ENCODE data around the gene RNASE11. TPM values are rescaled to one million over a fixed set of nuclear protein-coding genes. Genes with fewer than 3 reads are reported as not detected.

The RNASE11 gene
- polyA plus RNA-seq (2011; rRNA removed) (not detected in 2 replicates), polyA minus RNA-seq (2011; rRNA and poly(A)+ RNA removed) (not detected in 2 replicates)

DNA sequence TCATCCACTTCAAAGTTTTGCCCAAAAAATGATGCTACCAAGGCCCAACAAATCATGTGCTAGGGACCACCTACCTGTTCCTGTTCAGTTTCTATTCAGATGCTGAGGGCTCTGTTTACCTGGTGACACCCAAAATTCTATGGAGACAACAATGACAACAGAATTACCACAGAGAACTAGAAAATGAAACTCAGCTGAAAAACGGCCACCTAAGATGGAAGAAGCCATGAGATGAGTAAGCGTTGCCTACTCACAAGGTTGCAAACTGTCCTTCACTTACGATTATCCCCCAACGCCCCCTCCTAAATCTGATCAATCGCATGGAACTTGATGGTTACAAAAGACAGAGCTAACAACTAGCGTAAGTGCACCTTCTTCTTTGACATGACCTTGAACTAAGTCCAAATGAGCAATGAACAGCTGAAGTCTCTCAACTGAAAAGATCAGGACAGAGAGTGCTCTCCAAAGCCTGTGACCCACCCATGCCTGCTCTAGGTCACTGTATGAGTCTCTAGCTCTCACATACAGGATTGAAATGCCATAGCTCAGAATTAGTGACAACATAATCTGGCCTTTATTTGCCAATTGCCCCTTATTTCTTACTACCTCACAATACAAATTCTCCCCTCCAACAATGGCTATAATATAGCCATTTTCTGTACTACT lies at the start of gene RNASE11:
TSS of gene RNASE11 (minus strand) at position 513 of the 666 bp plus-strand sequence.
- Histone ChIP-seq H3K27me3 (ENCODE audit: control insufficient read depth, insufficient read depth, low read length) (peaks cover 6% of the 10 kb centered on the region), H3K9me3 (ENCODE audit: control insufficient read depth, insufficient read depth, low read length) (no peaks in the 10 kb centered on the region), H3K27ac (ENCODE audit: low read depth, low read length) (no peak within 1 kb of the TSS), H3K4me3 (ENCODE audit: low read depth, low read length) (no peak within 1 kb of the TSS)
- ChIA-PET CTCF (interaction anchor here (0.5 to 1.7 kb wide), 3 partner anchors 14 to 238 kb away, joined by 3 to 6 read pairs (median 4); no protein-coding TSS in a partner anchor), POLR2A (no interaction called here)
- DNase-seq (ENCODE audit: low read depth, low spot score), result no peak
- TF ChIP-seq, protein P1, sequence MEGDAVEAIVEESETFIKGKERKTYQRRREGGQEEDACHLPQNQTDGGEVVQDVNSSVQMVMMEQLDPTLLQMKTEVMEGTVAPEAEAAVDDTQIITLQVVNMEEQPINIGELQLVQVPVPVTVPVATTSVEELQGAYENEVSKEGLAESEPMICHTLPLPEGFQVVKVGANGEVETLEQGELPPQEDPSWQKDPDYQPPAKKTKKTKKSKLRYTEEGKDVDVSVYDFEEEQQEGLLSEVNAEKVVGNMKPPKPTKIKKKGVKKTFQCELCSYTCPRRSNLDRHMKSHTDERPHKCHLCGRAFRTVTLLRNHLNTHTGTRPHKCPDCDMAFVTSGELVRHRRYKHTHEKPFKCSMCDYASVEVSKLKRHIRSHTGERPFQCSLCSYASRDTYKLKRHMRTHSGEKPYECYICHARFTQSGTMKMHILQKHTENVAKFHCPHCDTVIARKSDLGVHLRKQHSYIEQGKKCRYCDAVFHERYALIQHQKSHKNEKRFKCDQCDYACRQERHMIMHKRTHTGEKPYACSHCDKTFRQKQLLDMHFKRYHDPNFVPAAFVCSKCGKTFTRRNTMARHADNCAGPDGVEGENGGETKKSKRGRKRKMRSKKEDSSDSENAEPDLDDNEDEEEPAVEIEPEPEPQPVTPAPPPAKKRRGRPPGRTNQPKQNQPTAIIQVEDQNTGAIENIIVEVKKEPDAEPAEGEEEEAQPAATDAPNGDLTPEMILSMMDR (IDR thresholded peaks at IDR 0.05; ENCODE audit: low read depth, low read length), result no peak

DNA sequence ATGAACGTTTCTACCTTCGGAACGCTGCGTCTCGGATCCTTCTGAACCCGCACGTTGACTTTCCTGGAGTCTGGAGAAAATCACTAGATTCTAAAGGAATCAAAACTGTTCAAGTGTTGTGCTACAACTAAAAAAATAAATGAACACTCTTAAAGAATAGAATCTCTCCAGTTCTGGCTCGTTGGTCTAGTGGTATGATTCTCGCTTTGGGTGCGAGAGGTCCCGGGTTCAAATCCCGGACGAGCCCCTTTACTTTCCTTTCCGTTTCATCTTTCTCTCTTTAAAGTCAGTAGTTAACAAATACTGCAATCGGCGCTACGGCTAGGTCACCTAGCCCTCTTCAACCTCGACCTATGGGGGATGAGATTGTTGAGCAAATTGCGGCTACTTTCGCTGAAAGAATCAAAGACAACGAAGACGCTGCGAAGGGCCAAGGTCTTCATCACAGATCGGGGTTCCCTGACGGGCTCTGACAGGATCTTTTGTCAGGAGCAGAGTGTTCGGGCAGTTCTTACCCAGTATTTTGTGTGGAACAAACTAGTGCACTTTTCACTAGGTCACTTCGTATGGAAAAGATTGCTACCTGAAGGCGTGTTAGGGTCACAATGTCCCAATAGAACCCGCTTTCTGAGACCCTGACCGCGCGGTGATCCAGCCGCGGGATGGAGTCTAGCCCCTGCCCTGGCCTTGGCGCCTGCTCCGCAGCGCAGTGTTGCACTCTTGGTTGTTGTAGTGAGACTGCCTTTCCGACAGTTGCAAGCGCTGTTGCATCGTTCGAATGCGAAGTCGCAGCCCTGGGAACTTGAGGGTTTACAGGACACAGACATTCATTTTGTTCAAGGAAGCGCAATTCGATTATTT lies 45.3 kb upstream of the RNASE11 start:
- TF ChIP-seq, protein P1 (IDR thresholded peaks at IDR 0.05; ENCODE audit: low read depth, low read length), result no peak
- Histone ChIP-seq H3K27me3 (ENCODE audit: control insufficient read depth, insufficient read depth, low read length) (peaks cover 7% of the 10 kb centered on the region), H3K4me3 (ENCODE audit: low read depth, low read length) (peak overlapping the region; percentile 51), H3K27ac (ENCODE audit: low read depth, low read length) (no peak overlapping the region), H3K9me3 (ENCODE audit: control insufficient read depth, insufficient read depth, low read length) (peaks cover 2% of the 10 kb centered on the region; the same call in 1 of the 2 replicates)
- CTCF ChIA-PET, result interaction anchor here (1.3 to 2.4 kb wide), 2 partner anchors 58 to 338 kb away, joined by 6 read pairs; no protein-coding TSS in a partner anchor
- POLR2A ChIA-PET, result interaction anchor here (1.1 kb wide), 1 partner anchor 49 kb away, joined by 5 read pairs; no protein-coding TSS in a partner anchor
- peak; percentile 53 for DNase-seq (ENCODE audit: low read depth, low spot score)

DNA sequence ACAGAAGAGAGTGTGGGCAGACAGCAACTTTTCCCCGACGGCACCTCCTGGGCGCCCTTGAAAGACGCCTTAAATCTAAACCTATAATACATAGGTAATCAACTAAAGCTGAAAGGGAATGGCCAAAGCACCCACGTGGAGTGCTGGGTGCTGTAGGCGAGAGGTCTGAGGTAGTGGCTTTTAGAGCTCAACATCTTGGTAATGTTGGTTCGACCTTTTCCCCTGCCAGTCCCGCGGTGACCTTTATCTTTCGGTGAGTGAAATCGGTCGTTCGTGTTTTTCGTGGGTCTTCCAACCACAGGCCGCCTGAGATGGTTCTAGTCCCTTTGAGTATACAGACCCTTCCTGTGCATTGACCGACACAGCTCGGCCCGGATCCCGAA lies 44.6 kb upstream of the RNASE11 start:
- ChIA-PET POLR2A (interaction anchor here (1.1 kb wide), 1 partner anchor 50 kb away, joined by 5 read pairs; no protein-coding TSS in a partner anchor), CTCF (interaction anchor here (1.3 to 2.4 kb wide), 2 partner anchors 58 to 338 kb away, joined by 6 read pairs; no protein-coding TSS in a partner anchor)
- peaks cover 8% of the 10 kb centered on the region for H3K27me3 ChIP-seq (ENCODE audit: control insufficient read depth, insufficient read depth, low read length)
- H3K27ac ChIP-seq (ENCODE audit: low read depth, low read length), result no peak overlapping the region
- peak overlapping the region; percentile 51 for H3K4me3 ChIP-seq (ENCODE audit: low read depth, low read length)
- TF ChIP-seq, protein P1 (IDR thresholded peaks at IDR 0.05; ENCODE audit: low read depth, low read length), result no peak
- peaks cover 2% of the 10 kb centered on the region; the same call in 1 of the 2 replicates for H3K9me3 ChIP-seq (ENCODE audit: control insufficient read depth, insufficient read depth, low read length)
- no peak for DNase-seq (ENCODE audit: low read depth, low spot score)

DNA sequence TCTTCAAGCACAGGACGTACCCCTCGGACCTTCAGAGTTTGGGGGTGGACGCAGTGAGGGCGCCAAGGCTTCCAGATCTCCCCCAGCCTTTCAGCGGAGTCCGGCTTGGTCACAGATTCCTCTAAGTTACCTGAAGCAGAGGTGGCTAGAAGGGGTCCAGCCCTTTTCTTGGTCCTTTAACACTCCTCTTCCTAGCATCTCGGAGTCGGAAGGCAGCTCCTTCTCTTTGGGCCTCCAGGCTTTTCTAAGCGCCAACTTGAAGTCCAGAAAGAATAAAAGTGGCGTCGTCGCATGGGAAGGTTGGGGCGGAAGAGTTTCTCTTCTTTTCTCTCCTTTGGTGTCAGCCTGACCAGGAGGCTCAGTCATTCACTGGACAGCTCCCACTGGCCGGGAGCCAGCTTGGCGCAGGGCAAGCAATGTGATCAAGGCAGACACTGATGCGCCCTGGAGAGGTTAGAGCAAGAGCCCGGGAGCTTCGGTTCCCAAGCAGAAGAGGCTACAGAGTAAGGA lies 44.1 kb upstream of the RNASE11 start:
- TF ChIP-seq, protein P1 (IDR thresholded peaks at IDR 0.05; ENCODE audit: low read depth, low read length), result no peak
- peaks cover 11% of the 10 kb centered on the region for H3K27me3 ChIP-seq (ENCODE audit: control insufficient read depth, insufficient read depth, low read length)
- POLR2A ChIA-PET, result interaction anchor here (1.1 kb wide), 1 partner anchor 50 kb away, joined by 5 read pairs; no protein-coding TSS in a partner anchor
- CTCF ChIA-PET, result interaction anchor here (1.3 to 2.4 kb wide), 3 partner anchors 23 to 339 kb away, joined by 6 to 8 read pairs (median 6); no protein-coding TSS in a partner anchor
- no peak overlapping the region for H3K27ac ChIP-seq (ENCODE audit: low read depth, low read length)
- H3K4me3 ChIP-seq (ENCODE audit: low read depth, low read length), result peak overlapping the region; percentile 51
- H3K9me3 ChIP-seq (ENCODE audit: control insufficient read depth, insufficient read depth, low read length), result peaks cover 2% of the 10 kb centered on the region; the same call in 1 of the 2 replicates
- DNase-seq (ENCODE audit: low read depth, low spot score), result no peak

Data from AG04450 (cell line).